Measurements from ENCODE around the gene MPND.

DNA sequence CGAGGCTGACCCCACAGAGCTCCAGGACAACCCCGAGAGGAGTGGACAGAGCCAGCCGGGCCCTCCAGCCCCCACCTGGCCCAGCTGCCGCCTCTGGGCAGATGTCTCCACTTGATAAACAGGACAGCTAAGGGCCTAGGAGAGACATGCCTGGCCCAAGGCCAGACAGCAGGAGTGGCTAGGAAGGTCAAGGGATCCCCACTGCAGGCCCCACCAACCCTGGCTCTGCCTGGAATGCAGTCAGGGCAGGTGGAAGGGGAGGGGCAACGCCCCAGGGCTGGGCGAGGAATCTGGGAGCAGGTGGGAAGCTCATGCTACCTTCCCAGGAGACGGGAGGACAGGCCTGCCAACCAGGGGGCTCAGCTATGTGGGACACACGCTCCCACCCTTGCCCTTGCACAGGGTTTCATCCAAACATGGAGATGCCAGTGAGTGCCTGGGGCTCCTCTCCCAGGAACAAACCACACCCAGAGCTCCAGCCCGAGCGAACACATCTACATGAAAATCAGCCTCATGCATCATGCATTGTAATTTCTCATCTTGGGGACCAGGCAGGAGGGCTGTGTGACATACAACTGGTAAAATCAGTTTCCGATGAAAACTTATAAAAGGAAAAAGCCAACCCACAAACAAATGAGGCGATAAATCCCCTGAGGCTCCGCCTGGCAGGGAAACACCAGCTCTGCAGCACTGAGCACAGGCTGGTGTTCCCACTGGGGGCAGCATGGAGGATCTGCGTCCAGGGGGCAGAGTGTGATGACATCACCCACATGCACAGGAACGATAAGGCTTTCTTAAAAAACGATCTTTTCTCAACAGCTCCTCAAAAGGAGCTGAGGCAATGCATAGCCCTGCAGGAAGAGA lies 32.0 kb downstream of the MPND start:
- TF ChIP-seq, protein P1, sequence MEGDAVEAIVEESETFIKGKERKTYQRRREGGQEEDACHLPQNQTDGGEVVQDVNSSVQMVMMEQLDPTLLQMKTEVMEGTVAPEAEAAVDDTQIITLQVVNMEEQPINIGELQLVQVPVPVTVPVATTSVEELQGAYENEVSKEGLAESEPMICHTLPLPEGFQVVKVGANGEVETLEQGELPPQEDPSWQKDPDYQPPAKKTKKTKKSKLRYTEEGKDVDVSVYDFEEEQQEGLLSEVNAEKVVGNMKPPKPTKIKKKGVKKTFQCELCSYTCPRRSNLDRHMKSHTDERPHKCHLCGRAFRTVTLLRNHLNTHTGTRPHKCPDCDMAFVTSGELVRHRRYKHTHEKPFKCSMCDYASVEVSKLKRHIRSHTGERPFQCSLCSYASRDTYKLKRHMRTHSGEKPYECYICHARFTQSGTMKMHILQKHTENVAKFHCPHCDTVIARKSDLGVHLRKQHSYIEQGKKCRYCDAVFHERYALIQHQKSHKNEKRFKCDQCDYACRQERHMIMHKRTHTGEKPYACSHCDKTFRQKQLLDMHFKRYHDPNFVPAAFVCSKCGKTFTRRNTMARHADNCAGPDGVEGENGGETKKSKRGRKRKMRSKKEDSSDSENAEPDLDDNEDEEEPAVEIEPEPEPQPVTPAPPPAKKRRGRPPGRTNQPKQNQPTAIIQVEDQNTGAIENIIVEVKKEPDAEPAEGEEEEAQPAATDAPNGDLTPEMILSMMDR (IDR thresholded peaks at IDR 0.05) = peak in 5 of 6 experiments; percentile 18 to 32 (median 28)
- no peak for TF ChIP-seq POLR2A (IDR thresholded peaks at IDR 0.05)

Data from Peyer's patch (tissue), 4 donors.